ENCODE measurements around the gene SLC48A1. TPM values are rescaled to one million over a fixed set of nuclear protein-coding genes. Genes with fewer than 3 reads are reported as not detected.
"Not testable (repeated sequence)": the region's sequence is repeated elsewhere in the genome, so short reads cannot be mapped to it uniquely, and the experiment has no call there.

The SLC48A1 gene
- total RNA-seq, 1 donor from 2014 or later: 11.5 TPM

DNA sequence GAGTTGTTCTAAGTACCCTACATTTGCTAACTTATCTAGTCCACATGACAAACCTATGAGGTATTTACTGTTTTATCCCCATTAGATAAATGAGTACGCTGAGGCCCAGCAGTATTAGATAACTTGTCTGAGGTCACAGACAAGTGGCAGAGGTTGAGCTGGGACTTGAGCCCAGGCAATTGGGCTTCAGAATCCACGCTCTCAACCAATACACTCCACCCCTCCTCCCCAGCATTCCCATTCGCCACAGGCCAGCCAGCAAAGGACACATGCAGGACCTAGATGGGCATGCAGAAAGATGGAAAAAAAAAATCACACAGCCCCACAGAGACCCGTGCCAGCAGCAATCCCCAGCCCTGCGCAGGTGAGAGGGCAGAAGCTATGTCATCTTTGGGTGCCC, 34.3 kb downstream of the SLC48A1 start:
- H3K4me3 Mint-ChIP-seq (ENCODE audit: unreplicated experiment): no peak overlapping the region
- H3K9me3 Mint-ChIP-seq (ENCODE audit: low read depth): no peaks in the 10 kb centered on the region
- peaks cover 87% of the 10 kb centered on the region for H3K4me1 Mint-ChIP-seq (ENCODE audit: low read depth)
- no peak for TF ChIP-seq CTCF (IDR thresholded peaks at IDR 0.05)
- H3K36me3 Mint-ChIP-seq (ENCODE audit: low read depth): peaks cover 1% of the 10 kb centered on the region
- DNase-seq (ENCODE audit: low spot score): no peak
- H3K27me3 Mint-ChIP-seq (ENCODE audit: low read depth): no peaks in the 10 kb centered on the region
- peak overlapping the region; percentile 29 for H3K27ac Mint-ChIP-seq (ENCODE audit: unreplicated experiment)

DNA sequence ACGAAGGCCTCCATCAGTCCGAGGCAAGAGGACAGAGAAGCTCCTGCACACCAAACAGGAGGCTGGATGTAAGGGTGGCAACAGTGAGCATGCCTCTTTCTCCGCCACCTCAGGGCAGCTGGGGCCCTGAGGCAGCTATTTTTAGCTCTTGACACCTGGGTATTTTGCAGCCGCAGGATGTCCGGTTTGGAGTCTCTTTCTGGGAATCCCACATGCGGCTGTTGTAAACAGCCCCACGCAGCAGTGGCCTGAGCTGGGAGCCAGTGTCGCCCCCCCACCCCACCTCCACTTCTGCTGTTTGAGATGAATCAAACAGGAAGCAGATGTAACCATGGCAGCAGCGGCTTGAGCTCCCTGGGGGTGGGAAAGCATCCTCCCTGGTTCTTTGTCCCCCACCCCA, 35.0 kb downstream of the SLC48A1 start:
- no peak for DNase-seq (ENCODE audit: low spot score)
- no peak overlapping the region for H3K4me3 Mint-ChIP-seq (ENCODE audit: unreplicated experiment)
- no peaks in the 10 kb centered on the region for H3K27me3 Mint-ChIP-seq (ENCODE audit: low read depth)
- no peaks in the 10 kb centered on the region for H3K9me3 Mint-ChIP-seq (ENCODE audit: low read depth)
- H3K27ac Mint-ChIP-seq (ENCODE audit: unreplicated experiment): peak overlapping the region; percentile 87
- no peak for TF ChIP-seq CTCF (IDR thresholded peaks at IDR 0.05)
- H3K36me3 Mint-ChIP-seq (ENCODE audit: low read depth): peaks cover 1% of the 10 kb centered on the region
- peaks cover 91% of the 10 kb centered on the region for H3K4me1 Mint-ChIP-seq (ENCODE audit: low read depth)

- no peak for DNase-seq (ENCODE audit: low spot score)
- Mint-ChIP-seq H3K36me3 (ENCODE audit: low read depth) (no peaks in the 10 kb centered on the region), H3K4me1 (ENCODE audit: low read depth) (peaks cover 93% of the 10 kb centered on the region), H3K27ac (ENCODE audit: unreplicated experiment) (peak overlapping the region; percentile 87), H3K4me3 (ENCODE audit: unreplicated experiment) (no peak overlapping the region), H3K9me3 (ENCODE audit: low read depth) (no peaks in the 10 kb centered on the region), H3K27me3 (ENCODE audit: low read depth) (no peaks in the 10 kb centered on the region)
- TF ChIP-seq CTCF (IDR thresholded peaks at IDR 0.05): no peak
Observed at GRCh38 chr12:47808574-47809365, 35.7 kb downstream of the SLC48A1 start.

DNA sequence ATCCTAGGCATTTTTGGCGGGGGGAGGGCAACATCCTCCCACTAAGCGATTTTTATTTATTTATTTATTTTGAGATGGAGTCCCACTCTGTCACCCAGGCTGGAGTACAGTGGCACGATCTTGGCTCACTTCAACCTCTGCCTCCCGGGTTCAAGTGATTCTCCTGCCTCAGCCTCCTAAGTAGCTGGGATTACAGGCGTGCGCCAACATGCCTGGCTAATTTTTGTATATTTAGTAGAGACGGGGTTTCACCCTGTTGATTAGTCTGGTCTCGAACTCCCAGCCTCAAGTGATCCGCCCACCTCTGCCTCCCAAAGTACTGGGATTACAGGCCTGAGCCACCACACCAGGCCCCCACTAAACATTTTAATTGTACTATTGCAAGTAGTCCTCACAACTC, 36.5 kb downstream of the SLC48A1 start:
- not testable (repeated sequence) for H3K4me3 Mint-ChIP-seq (ENCODE audit: unreplicated experiment); H3K36me3 Mint-ChIP-seq (ENCODE audit: low read depth); DNase-seq (ENCODE audit: low spot score); H3K9me3 Mint-ChIP-seq (ENCODE audit: low read depth); H3K27me3 Mint-ChIP-seq (ENCODE audit: low read depth)
- H3K27ac Mint-ChIP-seq (ENCODE audit: unreplicated experiment): peak overlapping the region; percentile 95
- peaks cover 94% of the 10 kb centered on the region for H3K4me1 Mint-ChIP-seq (ENCODE audit: low read depth)

DNA sequence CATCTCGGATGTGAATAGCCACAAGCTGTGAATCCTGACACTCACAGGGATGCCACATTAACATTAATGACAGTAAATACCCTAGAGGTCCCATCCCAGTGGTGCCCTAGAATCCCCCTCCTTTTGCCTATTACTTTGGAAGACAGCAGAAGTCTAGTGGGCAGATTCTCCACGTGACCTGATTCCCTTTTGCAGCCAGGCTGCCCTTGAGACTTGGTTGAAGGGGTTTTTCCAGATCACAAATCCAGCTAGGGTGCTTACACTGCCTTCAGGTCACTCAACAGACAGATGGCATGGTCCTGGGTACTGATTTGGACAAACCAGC, 38.0 kb downstream of the SLC48A1 start:
- Mint-ChIP-seq H3K4me1 (ENCODE audit: low read depth) (peaks cover 94% of the 10 kb centered on the region), H3K27me3 (ENCODE audit: low read depth) (no peaks in the 10 kb centered on the region), H3K36me3 (ENCODE audit: low read depth) (no peaks in the 10 kb centered on the region), H3K27ac (ENCODE audit: unreplicated experiment) (peak overlapping the region; percentile 95), H3K9me3 (ENCODE audit: low read depth) (no peaks in the 10 kb centered on the region), H3K4me3 (ENCODE audit: unreplicated experiment) (no peak overlapping the region)
- no peak for TF ChIP-seq CTCF (IDR thresholded peaks at IDR 0.05)
- no peak for DNase-seq (ENCODE audit: low spot score)
